Measurements from ENCODE around the gene SORL1. TPM values are rescaled to one million over a fixed set of nuclear protein-coding genes. Genes with fewer than 3 reads are reported as not detected.

Gene SORL1
- total RNA-seq, 1 donor from 2014 or later, result 46.0 TPM

- no peaks in the 10 kb centered on the region for H3K79me2 ChIP-seq (ENCODE audit: low read depth)
These were observed 199.1 kb downstream of the SORL1 start for GRCh38 chr11:121651257-121651605.

GRCh38 chr11:121652971-121653370 lies 200.9 kb downstream of the SORL1 start:
- peak; percentile 75 for DNase-seq (ENCODE audit: low spot score)
- peaks cover 2% of the 10 kb centered on the region for H3K9me3 Mint-ChIP-seq
- Histone ChIP-seq H4K20me1 (ENCODE audit: low read depth) (no peaks in the 10 kb centered on the region), H3K9me3 (ENCODE audit: low read depth) (no peaks in the 10 kb centered on the region), H3K4me3 (no peak overlapping the region), H3K79me2 (ENCODE audit: low read depth) (no peaks in the 10 kb centered on the region), H3F3A (ENCODE audit: low read depth) (peaks cover 34% of the 10 kb centered on the region), H3K27ac (no peak overlapping the region), H2AFZ (replicated peaks) (peak overlapping the region; percentile 63), H3K36me3 (no peaks in the 10 kb centered on the region), H3K4me1 (peaks cover 33% of the 10 kb centered on the region), H3K9ac (no peak overlapping the region), H3K4me2 (no peak overlapping the region), H3K27me3 (no peaks in the 10 kb centered on the region)
- no peaks in the 10 kb centered on the region for H3K36me3 Mint-ChIP-seq
- H3K27me3 Mint-ChIP-seq (ENCODE audit: insufficient read depth, low read depth), result peaks cover 12% of the 10 kb centered on the region
- no peak overlapping the region for H3K4me3 Mint-ChIP-seq
- peaks cover 57% of the 10 kb centered on the region for H3K4me1 Mint-ChIP-seq
- TF ChIP-seq EZH2 (IDR thresholded peaks at IDR 0.05), result no peak
- no peak for TF ChIP-seq EZH2phosphoT487 (IDR thresholded peaks at IDR 0.05)
- peak; percentile 72 for TF ChIP-seq CTCF (IDR thresholded peaks at IDR 0.05)
- H3K27ac Mint-ChIP-seq, result peak overlapping the region; percentile 77

More at GRCh38 chr11:121651257-121651605, 199.1 kb downstream of the SORL1 start:
- Mint-ChIP-seq H3K4me3 (no peak overlapping the region), H3K36me3 (no peaks in the 10 kb centered on the region), H3K27me3 (ENCODE audit: insufficient read depth, low read depth) (peaks cover 11% of the 10 kb centered on the region), H3K27ac (no peak overlapping the region), H3K4me1 (peaks cover 45% of the 10 kb centered on the region), H3K9me3 (no peaks in the 10 kb centered on the region)
- H3K27me3 ChIP-seq, result no peaks in the 10 kb centered on the region
- TF ChIP-seq EZH2phosphoT487 (IDR thresholded peaks at IDR 0.05) (no peak), EZH2 (IDR thresholded peaks at IDR 0.05) (no peak), CTCF (IDR thresholded peaks at IDR 0.05) (no peak)
- no peaks in the 10 kb centered on the region for H3K36me3 ChIP-seq
- no peak overlapping the region for H3K27ac ChIP-seq
- H3K9me3 ChIP-seq (ENCODE audit: low read depth), result no peaks in the 10 kb centered on the region
- peaks cover 27% of the 10 kb centered on the region for H3K4me1 ChIP-seq
- peaks cover 34% of the 10 kb centered on the region for H3F3A ChIP-seq (ENCODE audit: low read depth)
- no peak overlapping the region for H3K9ac ChIP-seq
- no peak overlapping the region for H3K4me3 ChIP-seq
- H4K20me1 ChIP-seq (ENCODE audit: low read depth), result no peaks in the 10 kb centered on the region
- H2AFZ ChIP-seq (replicated peaks), result no peak overlapping the region
- no peak overlapping the region for H3K4me2 ChIP-seq
- no peak for DNase-seq (ENCODE audit: low spot score)

GRCh38 chr11:121654259-121654842 lies 202.2 kb downstream of the SORL1 start:
- peak overlapping the region; percentile 12 for H3K4me3 Mint-ChIP-seq

More at GRCh38 chr11:121654259-121654842, 202.2 kb downstream of the SORL1 start:
- H2AFZ ChIP-seq (replicated peaks), result peak overlapping the region; percentile 1
- H3K79me2 ChIP-seq (ENCODE audit: low read depth), result no peaks in the 10 kb centered on the region
- peak; percentile 34 for DNase-seq (ENCODE audit: low spot score)
- H3K4me2 ChIP-seq, result peak overlapping the region; percentile 74
- H3F3A ChIP-seq (ENCODE audit: low read depth), result peaks cover 34% of the 10 kb centered on the region
- H3K27me3 Mint-ChIP-seq (ENCODE audit: insufficient read depth, low read depth), result peaks cover 11% of the 10 kb centered on the region
- H3K9ac ChIP-seq, result no peak overlapping the region
- peak overlapping the region; percentile 79 for H3K27ac Mint-ChIP-seq
- peaks cover 57% of the 10 kb centered on the region for H3K4me1 Mint-ChIP-seq
- no peaks in the 10 kb centered on the region for H3K36me3 ChIP-seq
- peaks cover 2% of the 10 kb centered on the region for H3K36me3 Mint-ChIP-seq
- H3K9me3 ChIP-seq (ENCODE audit: low read depth), result no peaks in the 10 kb centered on the region
- no peaks in the 10 kb centered on the region for H4K20me1 ChIP-seq (ENCODE audit: low read depth)
- H3K4me3 ChIP-seq, result no peak overlapping the region
- TF ChIP-seq CTCF (IDR thresholded peaks at IDR 0.05) (no peak), EZH2 (IDR thresholded peaks at IDR 0.05) (no peak), EZH2phosphoT487 (IDR thresholded peaks at IDR 0.05) (no peak)
- H3K27me3 ChIP-seq, result no peaks in the 10 kb centered on the region
- H3K4me1 ChIP-seq, result peaks cover 33% of the 10 kb centered on the region
- no peak overlapping the region for H3K27ac ChIP-seq
- H3K9me3 Mint-ChIP-seq, result peaks cover 10% of the 10 kb centered on the region
